CD4-positive, alpha-beta T cell (primary cell): ENCODE data around the gene TRAPPC14. TPM values are rescaled to one million over a fixed set of nuclear protein-coding genes. Genes with fewer than 3 reads are reported as not detected.
A peak's percentile ranks its signal among the peaks of the same experiment; 100 is the strongest.
"Not testable (repeated sequence)": the region's sequence is repeated elsewhere in the genome, so short reads cannot be mapped to it uniquely, and the experiment has no call there.

Experiments used
- ATAC-seq: fragments of 200-7000 bp; cut with Tn5 transposase; one replicate; pipeline ENCODE4 v1.10.0; 2022; ENCODE audit warnings: mild to moderate bottlenecking; ENCODE audit not compliant: poor library complexity
- CTCF ChIA-PET: fragments of 350-600 bp; sonication (Branson Sonifier 250); formaldehyde crosslinking; loops from one replicate; lab custom pipeline; 2021; ENCODE audit warnings: antibody characterized with exemption, inconsistent platforms; lab: Charles Lee
- POLR2A ChIA-PET: fragments of 350-600 bp; sonication (Branson Sonifier 250); formaldehyde crosslinking; loops from one replicate; lab custom pipeline; 2021; ENCODE audit warnings: antibody characterized with exemption, inconsistent platforms; lab: Charles Lee
- DNase-seq, 14 experiments: peaks; one replicate each; pipeline ENCODE4 v3.0.0-alpha.2; 2013 to 2020; ENCODE audit warnings: mixed read lengths in 2 of 14
- H3K27ac ChIP-seq, 2 donors: one replicate each; pipeline versions ENCODE4 v1.5.1 to v1.7.0; 2013; ENCODE audit warnings: low read length in 2 of 2, low read depth in 1 of 2, mild to moderate bottlenecking in 1 of 2
- H3K27me3 ChIP-seq, 2 experiments: 1 replicate in 1 of 2; 2 replicates in 1 of 2; pipeline versions ENCODE4 v1.6.1 to v1.7.0; 2013; ENCODE audit warnings: low read length in 2 of 2, control low read depth in 1 of 2, mild to moderate bottlenecking in 1 of 2, moderate library complexity in 1 of 2; ENCODE audit not compliant: insufficient read depth in 2 of 2, control insufficient read depth in 1 of 2
- H3K36me3 ChIP-seq: one replicate; pipeline ENCODE4 v1.6.1; 2013; ENCODE audit warnings: low read length, control low read depth; ENCODE audit not compliant: insufficient read depth
- H3K4me1 ChIP-seq: one replicate; pipeline ENCODE4 v1.6.1; 2013; ENCODE audit warnings: low read length, control low read depth; ENCODE audit not compliant: insufficient read depth
- H3K4me3 ChIP-seq: one replicate; pipeline ENCODE4 v1.5.1; 2013; ENCODE audit warnings: mild to moderate bottlenecking, low read length, moderate library complexity
- H3K9me3 ChIP-seq, 2 experiments: 1 replicate in 1 of 2; 2 replicates in 1 of 2; pipeline versions ENCODE4 v1.6.1 to v1.7.0; 2013; ENCODE audit warnings: low read length in 2 of 2, mild to moderate bottlenecking in 2 of 2, control low read depth in 1 of 2, moderate library complexity in 1 of 2; ENCODE audit not compliant: control insufficient read depth in 1 of 2, insufficient read depth in 1 of 2
- H3K27ac Mint-ChIP-seq: one replicate; pipeline ENCODE4 v1.8.0; 2020; ENCODE audit warnings: mixed read lengths
- H3K27me3 Mint-ChIP-seq: one replicate; pipeline ENCODE4 v1.8.0; 2021; ENCODE audit warnings: mixed read lengths
- H3K36me3 Mint-ChIP-seq: one replicate; pipeline ENCODE4 v1.8.0; 2021; ENCODE audit warnings: low read depth, mixed read lengths
- H3K4me1 Mint-ChIP-seq: one replicate; pipeline ENCODE4 v1.8.0; 2021; ENCODE audit warnings: low read depth, mixed read lengths
- H3K4me3 Mint-ChIP-seq: one replicate; pipeline ENCODE4 v1.8.0; 2020; ENCODE audit warnings: mild to moderate bottlenecking, mixed read lengths
- H3K9me3 Mint-ChIP-seq: one replicate; pipeline ENCODE4 v1.8.0; 2020; ENCODE audit warnings: mixed read lengths
- intact Hi-C, 2 experiments: fragments of 100-400 bp; cut with DNase I in 1 of 2; cut with micrococcal nuclease in 1 of 2; formaldehyde crosslinking; loops; one replicate each; pipeline versions ENCODE4 v1.15.1 to v1.9.0; 2023 to 2025; cut with DNase I, micrococcal nuclease
- total RNA-seq, 174 experiments: library from RNA in 2 of 174; stranded (reverse) in 2 of 174; gene quantifications; one replicate each; pipeline ENCODE4 v1.2.3 and lab custom pipeline; 2021 to 2026
- TF ChIP-seq, protein P1 (sequence below): fragments of 200-600 bp; IDR thresholded peaks from one replicate; pipeline ENCODE4 v1.8.0; 2022; ENCODE audit warnings: antibody characterized with exemption, mild to moderate bottlenecking

TRAPPC14 gene
- total RNA-seq, 2 experiments from 2014 or later, result 37.9 to 42.6 TPM

- Mint-ChIP-seq H3K9me3 (no peaks in the 10 kb centered on the region), H3K4me1 (peaks cover 38% of the 10 kb centered on the region), H3K36me3 (peaks cover 43% of the 10 kb centered on the region), H3K27ac (peak within 1 kb of the TSS; percentile 95), H3K27me3 (no peaks in the 10 kb centered on the region), H3K4me3 (peak within 1 kb of the TSS; percentile 92)
- intact Hi-C loops, result loop anchor here (1.0 to 2.0 kb wide), 4 partner anchors 10 to 29 kb away; partner anchors contain the start of genes GPC2 (in 2 of the 2), STAG3 (in 2 of the 2) and TRAPPC14 (in 1 of the 2)
- Histone ChIP-seq H3K9me3 (no peaks in the 10 kb centered on the region), H3K27ac (peak within 1 kb of the TSS; percentile 93 to 94), H3K27me3 (no peaks in the 10 kb centered on the region), H3K4me1 (peaks cover 41% of the 10 kb centered on the region), H3K4me3 (peak within 1 kb of the TSS; percentile 99), H3K36me3 (peaks cover 14% of the 10 kb centered on the region)
- CTCF ChIA-PET, result interaction anchor here (0.6 to 2.2 kb wide), 6 partner anchors 9 to 1269 kb away, joined by 3 to 9 read pairs (median 4); no protein-coding TSS in a partner anchor
- ATAC-seq (peak; percentile 95), DNase-seq (peak; percentile 94 to 100 (median 97))
- POLR2A ChIA-PET, result interaction anchor here (0.6 to 4.0 kb wide), 37 partner anchors 10 to 437 kb away, joined by 3 to 53 read pairs (median 7); partner anchors contain the start of genes AP4M1, FBXO24, GAL3ST4 and GPC2
- TF ChIP-seq, protein P1, sequence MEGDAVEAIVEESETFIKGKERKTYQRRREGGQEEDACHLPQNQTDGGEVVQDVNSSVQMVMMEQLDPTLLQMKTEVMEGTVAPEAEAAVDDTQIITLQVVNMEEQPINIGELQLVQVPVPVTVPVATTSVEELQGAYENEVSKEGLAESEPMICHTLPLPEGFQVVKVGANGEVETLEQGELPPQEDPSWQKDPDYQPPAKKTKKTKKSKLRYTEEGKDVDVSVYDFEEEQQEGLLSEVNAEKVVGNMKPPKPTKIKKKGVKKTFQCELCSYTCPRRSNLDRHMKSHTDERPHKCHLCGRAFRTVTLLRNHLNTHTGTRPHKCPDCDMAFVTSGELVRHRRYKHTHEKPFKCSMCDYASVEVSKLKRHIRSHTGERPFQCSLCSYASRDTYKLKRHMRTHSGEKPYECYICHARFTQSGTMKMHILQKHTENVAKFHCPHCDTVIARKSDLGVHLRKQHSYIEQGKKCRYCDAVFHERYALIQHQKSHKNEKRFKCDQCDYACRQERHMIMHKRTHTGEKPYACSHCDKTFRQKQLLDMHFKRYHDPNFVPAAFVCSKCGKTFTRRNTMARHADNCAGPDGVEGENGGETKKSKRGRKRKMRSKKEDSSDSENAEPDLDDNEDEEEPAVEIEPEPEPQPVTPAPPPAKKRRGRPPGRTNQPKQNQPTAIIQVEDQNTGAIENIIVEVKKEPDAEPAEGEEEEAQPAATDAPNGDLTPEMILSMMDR, result peak; percentile 9
Measured at GRCh38 chr7:100148559-100149328, 9.8 kb downstream of the TRAPPC14 start, which contains the start of gene LAMTOR4. Gene LAMTOR4, plus strand, starts transcription at chr7:100148918. Its CDS starts 55 bp downstream, at chr7:100148973.

- Mint-ChIP-seq H3K27me3 (no peaks in the 10 kb centered on the region), H3K4me1 (peaks cover 35% of the 10 kb centered on the region), H3K27ac (peak overlapping the region; percentile 95), H3K4me3 (peak overlapping the region; percentile 92), H3K36me3 (peaks cover 38% of the 10 kb centered on the region), H3K9me3 (no peaks in the 10 kb centered on the region)
- ChIA-PET CTCF (interaction anchor here (0.6 to 2.2 kb wide), 5 partner anchors 10 to 68 kb away, joined by 3 to 9 read pairs (median 4); no protein-coding TSS in a partner anchor), POLR2A (interaction anchor here (0.6 to 4.0 kb wide), 37 partner anchors 10 to 438 kb away, joined by 3 to 53 read pairs (median 6); partner anchors contain the start of genes AP4M1, FBXO24, GAL3ST4 and GPC2)
- Histone ChIP-seq H3K4me3 (peak overlapping the region; percentile 99), H3K27me3 (no peaks in the 10 kb centered on the region), H3K27ac (peak overlapping the region; percentile 89 to 94), H3K36me3 (peaks cover 8% of the 10 kb centered on the region), H3K9me3 (no peaks in the 10 kb centered on the region), H3K4me1 (peaks cover 35% of the 10 kb centered on the region)
- DNase-seq, result no peak
- peak; percentile 5 for ATAC-seq
- intact Hi-C loops, result loop anchor here (1.0 to 2.0 kb wide), 4 partner anchors 10 to 29 kb away; partner anchors contain the start of genes GPC2 (in 2 of the 2), STAG3 (in 2 of the 2) and TRAPPC14 (in 1 of the 2)
- TF ChIP-seq, protein P1, result no peak
Measured at GRCh38 chr7:100148225-100148558, 10.3 kb downstream of the TRAPPC14 start.

DNA sequence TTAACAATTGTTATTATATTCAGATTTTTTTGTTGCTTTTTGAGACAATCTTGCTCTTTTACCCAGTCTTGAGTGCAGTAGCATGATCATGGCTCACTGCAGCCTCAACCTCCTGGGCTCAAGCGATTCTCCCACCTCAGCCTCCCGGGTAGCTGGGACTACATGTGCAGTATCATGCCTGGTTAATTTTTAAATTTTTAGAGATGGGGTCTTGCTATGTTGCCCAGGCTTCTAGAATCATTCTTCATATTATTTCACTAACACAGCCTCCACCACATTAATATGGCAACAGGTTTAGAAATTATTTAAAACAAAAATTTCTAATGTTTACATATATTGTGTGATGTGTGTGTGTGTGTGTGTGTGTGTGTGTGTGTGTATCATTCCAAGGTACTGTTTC is 11.2 kb downstream of the TRAPPC14 start:
- CTCF ChIA-PET, result interaction anchor here (1.7 to 1.8 kb wide), 2 partner anchors 14 to 43 kb away, joined by 4 to 5 read pairs; no protein-coding TSS in a partner anchor
- no peaks in the 10 kb centered on the region for H3K27me3 ChIP-seq
- H3K4me3 ChIP-seq, result no peak overlapping the region
- peaks cover 33% of the 10 kb centered on the region for H3K4me1 Mint-ChIP-seq
- H3K9me3 ChIP-seq, result no peaks in the 10 kb centered on the region
- intact Hi-C loops, result no loop called here
- H3K36me3 Mint-ChIP-seq, result peaks cover 28% of the 10 kb centered on the region
- no peak overlapping the region for H3K4me3 Mint-ChIP-seq
- no peak overlapping the region for H3K27ac ChIP-seq
- POLR2A ChIA-PET, result interaction anchor here (0.7 to 4.0 kb wide), 7 partner anchors 9 to 228 kb away, joined by 4 to 53 read pairs (median 15); partner anchors contain the start of genes AP4M1, GAL3ST4, MCM7 and TRAPPC14
- peak overlapping the region; percentile 95 for H3K27ac Mint-ChIP-seq
- DNase-seq (no peak), ATAC-seq (no peak)
- H3K36me3 ChIP-seq, result peaks cover 6% of the 10 kb centered on the region
- H3K9me3 Mint-ChIP-seq, result no peaks in the 10 kb centered on the region
- TF ChIP-seq, protein P1, result no peak
- no peaks in the 10 kb centered on the region for H3K27me3 Mint-ChIP-seq
- H3K4me1 ChIP-seq, result peaks cover 32% of the 10 kb centered on the region

DNA sequence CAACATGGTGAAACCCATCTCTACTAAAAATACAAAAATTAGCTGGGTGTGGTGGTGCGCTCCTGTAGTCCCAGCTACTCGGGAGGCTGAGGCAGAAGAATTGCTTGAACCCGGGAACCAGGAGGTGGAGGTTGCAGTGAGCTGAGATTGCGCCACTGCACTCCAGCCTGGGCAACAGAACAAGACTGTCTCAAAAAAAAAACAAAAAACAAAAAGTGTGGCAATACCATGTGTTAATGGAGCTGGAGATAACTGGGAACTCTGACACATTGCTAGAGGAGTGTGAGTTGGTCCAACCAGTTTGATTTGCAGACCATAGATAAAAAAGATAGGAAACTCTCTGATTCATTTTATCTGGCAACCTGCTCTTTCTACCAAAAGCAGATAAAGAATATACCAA is 12.2 kb downstream of the TRAPPC14 start:
- ATAC-seq, CTCF ChIA-PET, H3K4me3 Mint-ChIP-seq, H3K9me3 Mint-ChIP-seq, intact Hi-C loops, H3K27me3 ChIP-seq, DNase-seq, H3K27ac ChIP-seq, H3K9me3 ChIP-seq, H3K27ac Mint-ChIP-seq, H3K27me3 Mint-ChIP-seq, H3K4me3 ChIP-seq, H3K36me3 ChIP-seq: not testable (repeated sequence)
- Mint-ChIP-seq H3K36me3 (peaks cover 20% of the 10 kb centered on the region), H3K4me1 (peaks cover 24% of the 10 kb centered on the region)
- H3K4me1 ChIP-seq, result peaks cover 25% of the 10 kb centered on the region
- POLR2A ChIA-PET, result interaction anchor here (0.7 kb wide), 1 partner anchor 10 kb away, joined by 6 read pairs; no protein-coding TSS in a partner anchor
